IMR-90 (cell line): ENCODE measurements around the gene NSUN4. TPM values are rescaled to one million over a fixed set of nuclear protein-coding genes. Genes with fewer than 3 reads are reported as not detected.

ENCODE experiments used
- ATAC-seq: fragments of 200-7000 bp; cut with Tn5 transposase; 2 replicates; pipeline ENCODE4 v1.9.1; 2020; ENCODE audit warnings: low read depth, mild to moderate bottlenecking, moderate library complexity
- BruUV-seq: library from RNA; stranded (reverse); fragments of 400-500 nt; replicated peaks from 2 replicates; lab custom pipeline; 2021; lab: Mats Ljungman, UMichigan
- CTCF ChIA-PET: fragments of 300-600 bp; formaldehyde crosslinking; extraction: SDS; loops from one replicate; lab custom pipeline; 2021; ENCODE audit warnings: antibody characterized with exemption; lab: Yijun Ruan, JAX
- POLR2A ChIA-PET: fragments of 300-600 bp; sonication (Branson Sonifier 250); formaldehyde crosslinking; loops from one replicate; lab custom pipeline; 2022; ENCODE audit warnings: antibody characterized with exemption; ENCODE audit not compliant: unreplicated experiment; lab: Charles Lee
- DNase-seq: peaks from one replicate; pipeline ENCODE4 v3.0.0; 2013
- H2AFZ ChIP-seq: replicated peaks from 2 replicates; pipeline ENCODE3; 2013; ENCODE audit warnings: low read length, mild to moderate bottlenecking; ENCODE audit not compliant: poor library complexity
- H2AK5ac ChIP-seq: 2 replicates; pipeline ENCODE4 v1.6.1; 2013; ENCODE audit warnings: low read depth, low read length, inconsistent platforms
- H2AK9ac ChIP-seq: replicated peaks from 2 replicates; pipeline ENCODE3; 2013; ENCODE audit warnings: mild to moderate bottlenecking, low read depth, low read length, moderate library complexity; ENCODE audit not compliant: poor library complexity
- H2BK120ac ChIP-seq: 2 replicates; pipeline ENCODE4 v1.6.1; 2013; ENCODE audit warnings: low read depth, low read length, inconsistent platforms
- H2BK15ac ChIP-seq: 3 replicates; pipeline ENCODE4 v1.6.1; 2013; ENCODE audit warnings: low read depth, low read length, inconsistent platforms
- H2BK20ac ChIP-seq: 2 replicates; pipeline ENCODE4 v1.6.1; 2013; ENCODE audit warnings: low read depth, mild to moderate bottlenecking, inconsistent platforms, low read length, moderate library complexity
- H2BK5ac ChIP-seq: 2 replicates; pipeline ENCODE4 v1.6.1; 2013; ENCODE audit warnings: mild to moderate bottlenecking, low read depth, low read length, inconsistent platforms; ENCODE audit not compliant: poor library complexity, severe bottlenecking
- H3K14ac ChIP-seq: replicated peaks from 2 replicates; pipeline ENCODE4 v1.6.1; 2013; ENCODE audit warnings: low read depth, low read length, inconsistent platforms
- H3K18ac ChIP-seq: 2 replicates; pipeline ENCODE4 v1.6.1; 2013; ENCODE audit warnings: low read depth, low read length, control low read depth
- H3K23ac ChIP-seq: 2 replicates; pipeline ENCODE4 v1.6.1; 2013; ENCODE audit warnings: low read depth, low read length, inconsistent platforms
- H3K27ac ChIP-seq: 2 replicates; pipeline ENCODE4 v1.5.1; 2013; ENCODE audit warnings: mild to moderate bottlenecking, control low read depth, low read length; ENCODE audit not compliant: insufficient read depth
- H3K27me3 ChIP-seq: 2 replicates; pipeline ENCODE4 v1.6.1; 2013; ENCODE audit warnings: low read length; ENCODE audit not compliant: control insufficient read depth, insufficient read depth
- H3K36me3 ChIP-seq: 2 replicates; pipeline ENCODE4 v1.6.1; 2013; ENCODE audit warnings: low read length, mixed read lengths; ENCODE audit not compliant: control insufficient read depth, insufficient read depth
- H3K4ac ChIP-seq: 2 replicates; pipeline ENCODE4 v1.6.1; 2013; ENCODE audit warnings: low read depth, low read length, inconsistent platforms
- H3K4me1 ChIP-seq: 2 replicates; pipeline ENCODE4 v1.6.1; 2013; ENCODE audit warnings: low read length, mixed read lengths; ENCODE audit not compliant: control insufficient read depth, insufficient read depth
- H3K4me2 ChIP-seq: 2 replicates; pipeline ENCODE4 v1.6.1; 2013; ENCODE audit warnings: low read depth, mild to moderate bottlenecking, control low read depth, low read length, moderate library complexity
- H3K4me3 ChIP-seq: 2 replicates; pipeline ENCODE4 v1.5.1; 2013; ENCODE audit warnings: low read depth, mild to moderate bottlenecking, control low read depth, low read length, moderate library complexity; ENCODE audit not compliant: insufficient read depth
- H3K56ac ChIP-seq: 2 replicates; pipeline ENCODE4 v1.6.1; 2013; ENCODE audit warnings: low read length, inconsistent platforms; ENCODE audit not compliant: insufficient read depth; ENCODE audit errors: extremely low read depth
- H3K79me1 ChIP-seq, 2 experiments: 2 replicates each; pipeline ENCODE4 v1.6.1; 2013; ENCODE audit warnings: low read length in 2 of 2, inconsistent platforms in 1 of 2, low read depth in 1 of 2
- H3K9ac ChIP-seq: 2 replicates; pipeline ENCODE4 v1.6.1; 2013; ENCODE audit warnings: low read depth, low read length, control low read depth
- H3K9me1 ChIP-seq: 2 replicates; pipeline ENCODE4 v1.6.1; 2013; ENCODE audit warnings: low read length, inconsistent platforms; ENCODE audit not compliant: insufficient read depth
- H3K9me3 ChIP-seq: 2 replicates; pipeline ENCODE4 v1.6.1; 2013; ENCODE audit warnings: low read length; ENCODE audit not compliant: control insufficient read depth, insufficient read depth
- H4K20me1 ChIP-seq: 2 replicates; pipeline ENCODE4 v1.6.1; 2013; ENCODE audit warnings: low read length, inconsistent platforms; ENCODE audit not compliant: insufficient read depth
- H4K5ac ChIP-seq: 2 replicates; pipeline ENCODE4 v1.6.1; 2013; ENCODE audit warnings: mild to moderate bottlenecking, low read depth, low read length, control low read depth
- H4K8ac ChIP-seq, 2 experiments: 2 replicates each; pipeline ENCODE4 v1.6.1; 2013; ENCODE audit warnings: low read depth in 2 of 2, low read length in 2 of 2, control low read depth in 1 of 2, inconsistent platforms in 1 of 2
- H4K91ac ChIP-seq: 2 replicates; pipeline ENCODE4 v1.6.1; 2013; ENCODE audit warnings: low read depth, low read length, inconsistent platforms; ENCODE audit not compliant: insufficient read depth
- CEBPB ChIP-seq: IDR thresholded peaks from 2 replicates; pipeline ENCODE4 v1.6.1; 2012; ENCODE audit warnings: low read depth, low read length, improper control_type of control experiment
- ELK1 ChIP-seq: fragments of 150-350 bp; IDR thresholded peaks from 2 replicates; pipeline ENCODE4 v1.6.1; 2016; ENCODE audit warnings: low read depth, mild to moderate bottlenecking, low read length, moderate library complexity, borderline replicate concordance
- FOS ChIP-seq: fragments of 150-350 bp; IDR thresholded peaks from 2 replicates; pipeline ENCODE4 v1.6.1; 2016; ENCODE audit warnings: low read depth, low read length
- MAZ ChIP-seq: IDR thresholded peaks from 2 replicates; pipeline ENCODE4 v1.6.1; 2012; ENCODE audit warnings: low read depth, mild to moderate bottlenecking, low read length, improper control_type of control experiment, moderate library complexity, borderline replicate concordance
- POLR2A ChIP-seq: IDR thresholded peaks from 2 replicates; pipeline ENCODE4 v1.6.1; 2012; ENCODE audit warnings: mild to moderate bottlenecking, low read depth, low read length
- RAD21 ChIP-seq: IDR thresholded peaks from 2 replicates; pipeline ENCODE4 v1.6.1; 2012; ENCODE audit warnings: low read length, improper control_type of control experiment
- RFX5 ChIP-seq: IDR thresholded peaks from 2 replicates; pipeline ENCODE4 v1.8.0; 2012; ENCODE audit warnings: low read depth, mild to moderate bottlenecking, low read length, moderate library complexity
- WGBS, 2 experiments: methylation state at CpG; one replicate each; pipeline versions ENCODE4 v1.1.5 to v1.1.7; 2013; ENCODE audit warnings: missing lambda C conversion rate in 2 of 2; ENCODE audit not compliant: insufficient read length in 1 of 2; ENCODE audit errors: extremely low coverage in 2 of 2; 5-methylcytosine and 5-hydroxymethylcytosine counted together
- dilution Hi-C: fragments of 300-500 bp; cut with HindIII; formaldehyde crosslinking; loops from one replicate; pipeline ENCODE4 v1.14.3; 2018; ENCODE audit warnings: low sequenced_read_pairs; ENCODE audit not compliant: unreplicated experiment
- in situ Hi-C: fragments of 300-500 bp; cut with MboI; formaldehyde crosslinking; loops from 3 replicates; pipeline ENCODE4 v1.14.3; 2019; ENCODE audit warnings: low sequenced_read_pairs, inconsistent platforms, mixed read lengths
- intact Hi-C: fragments of 100-400 bp; cut with micrococcal nuclease; formaldehyde crosslinking; loops from 2 replicates; pipeline ENCODE4 v1.10.0; 2022
- polyA plus RNA-seq, 3 experiments: library from polyadenylated mRNA; depleted of rRNA; stranded (reverse); fragments of >200 nt; gene quantifications; 2 replicates each; pipeline ENCODE4 v1.2.3, GENCODE V29; 2012; ENCODE audit warnings: low replicate concordance in 1 of 3
- total RNA-seq: library from RNA; depleted of rRNA; stranded (reverse); fragments of >200 nt; gene quantifications from 2 replicates; pipeline ENCODE4 v1.2.3, GENCODE V29; 2012

NSUN4 gene
- total and polyA plus RNA-seq, 2 of the 4 experiments (the other 2 are of a cell fraction): 10.9 to 13.0 TPM

DNA sequence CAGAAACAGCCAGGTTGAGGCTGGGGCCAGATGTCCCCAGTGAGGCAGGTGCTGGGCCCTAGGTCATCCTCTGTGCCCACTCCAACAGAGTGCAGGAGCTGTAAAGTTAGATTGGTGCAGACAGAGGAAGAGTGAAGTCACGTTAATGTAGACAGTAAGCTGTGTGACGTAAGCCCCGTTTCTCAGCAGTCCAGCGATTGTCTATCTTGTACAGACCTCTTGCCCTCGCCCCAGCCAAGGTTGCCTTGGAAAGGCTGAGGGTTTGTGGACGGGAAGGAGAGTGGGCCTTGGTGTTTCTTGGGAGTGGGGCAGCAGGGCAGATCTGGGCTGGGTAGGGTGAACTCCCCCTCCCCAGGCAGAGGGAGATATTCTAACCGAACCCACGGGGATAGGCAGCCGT, 67.0 kb downstream of the NSUN4 start (continued):
- TF ChIP-seq ELK1 (no peak), MAZ (no peak), RAD21 (no peak), POLR2A (no peak)

DNA sequence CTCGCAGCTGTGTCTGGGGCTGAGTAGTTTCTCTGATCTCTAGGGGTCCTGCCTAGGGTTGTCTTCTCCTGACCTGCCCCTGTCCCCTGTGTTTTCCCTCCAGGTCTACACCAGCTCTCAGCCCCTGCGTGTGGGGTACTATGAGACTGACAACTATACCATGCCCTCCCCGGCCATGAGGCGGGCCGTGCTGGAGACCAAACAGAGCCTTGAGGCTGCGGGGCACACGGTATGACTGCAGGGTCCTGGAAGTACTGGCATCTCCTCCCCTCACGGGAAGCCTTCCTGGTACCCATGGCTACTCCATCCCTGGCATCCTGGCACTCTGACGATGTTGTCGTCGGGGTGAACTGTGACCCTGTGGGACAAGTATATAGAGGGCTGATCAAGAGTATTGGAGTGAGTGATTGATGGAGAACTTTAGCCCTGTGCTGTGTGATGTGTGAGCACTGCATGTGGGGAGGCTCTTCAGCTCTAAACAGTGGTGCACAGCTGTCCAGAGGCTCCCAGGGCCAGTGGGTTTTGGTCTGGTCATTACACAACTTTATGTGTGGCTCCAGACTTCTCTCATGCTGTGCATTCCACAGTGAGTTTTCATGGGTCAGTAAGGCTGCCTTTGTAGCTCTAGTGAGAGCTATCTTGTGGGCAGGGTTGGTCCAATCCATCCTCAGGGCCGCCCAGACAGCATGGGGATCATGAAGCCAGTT, 67.9 kb downstream of the NSUN4 start:
- intact Hi-C loops (loop anchor here (10.0 kb wide), 1 partner anchor 766 kb away; no protein-coding TSS in a partner anchor), in situ Hi-C loops (loop anchor here (5.0 to 25.0 kb wide), 2 partner anchors 119 to 304 kb away; partner anchors contain the start of gene EFCAB14), dilution Hi-C loops (no loop called here)
- Histone ChIP-seq H3K23ac (no peak overlapping the region), H4K5ac (no peak overlapping the region), H3K18ac (no peak overlapping the region), H3K4me1 (no peaks in the 10 kb centered on the region; the same call in 1 of the 2 replicates), H2AK5ac (no peak overlapping the region), H3K9ac (no peak overlapping the region), H4K8ac (no peak overlapping the region), H4K20me1 (no peaks in the 10 kb centered on the region), H3K9me1 (0 out of 2 replicates have a peak, but pooled peaks cover 3% of the 10 kb centered on the region), H3K4me2 (no peak overlapping the region), H4K91ac (no peak overlapping the region), H2BK120ac (no peak overlapping the region), H3K4ac (no peak overlapping the region), H3K14ac (no peak overlapping the region), H3K36me3 (no peaks in the 10 kb centered on the region), H3K79me1 (no peaks in the 10 kb centered on the region), H2BK20ac (no peak overlapping the region), H2AFZ (no peak overlapping the region), H3K56ac (no peak overlapping the region), H3K4me3 (no peak overlapping the region), H3K27ac (no peak overlapping the region), H2AK9ac (no peak overlapping the region), H3K27me3 (peaks cover 20% of the 10 kb centered on the region; the same call in 1 of the 2 replicates), H3K9me3 (no peaks in the 10 kb centered on the region), H2BK15ac (no peak overlapping the region), H2BK5ac (no peak overlapping the region)
- ATAC-seq (peak; percentile 59), DNase-seq (peak; percentile 39)
- 81% methylated on average over 7 of the region's 12 CpGs; no CpG with 5 or more reads in 1 of the 2 experiments for WGBS, 2 experiments
- CTCF ChIA-PET: no interaction called here
- TF ChIP-seq CEBPB: peak; percentile 52
- TF ChIP-seq FOS: no peak
- no peak for TF ChIP-seq RFX5
- no peak for TF ChIP-seq RAD21
- no TSS peak for BruUV-seq
- POLR2A ChIA-PET: no interaction called here
